Measurements from ENCODE around the gene UBA3.
A peak's percentile ranks its signal among the peaks of the same experiment; 100 is the strongest.

The UBA3 gene

GRCh38 chr3:69066121-69066520 lies 14.0 kb downstream of the UBA3 start:
- no peak for DNase-seq (ENCODE audit: low read depth in 2 of 2)

GRCh38 chr3:69065318-69065964 lies 14.7 kb downstream of the UBA3 start:
- no peak for DNase-seq (ENCODE audit: low read depth in 2 of 2)

GRCh38 chr3:69063636-69064035 lies 16.5 kb downstream of the UBA3 start:
- no peak for DNase-seq (ENCODE audit: low read depth in 2 of 2)

- no peak for DNase-seq (ENCODE audit: low read depth in 2 of 2)
Measured at GRCh38 chr3:69059688-69060087, 20.5 kb downstream of the UBA3 start.

GRCh38 chr3:69058947-69059224 lies 21.3 kb downstream of the UBA3 start:
- DNase-seq (ENCODE audit: low read depth in 2 of 2) = no peak

GRCh38 chr3:69058180-69058946 lies 21.8 kb downstream of the UBA3 start:
- DNase-seq (ENCODE audit: low read depth in 2 of 2) = no peak

- no peak for DNase-seq (ENCODE audit: low read depth in 2 of 2)
Measured at GRCh38 chr3:69052472-69052898, 27.7 kb downstream of the UBA3 start.

- DNase-seq (ENCODE audit: low read depth in 2 of 2) = peak; percentile 95 to 97
Measured at GRCh38 chr3:69051756-69052471, 28.3 kb downstream of the UBA3 start, which contains the start of gene TMF1. TSS of gene TMF1 (minus strand) at chr3:69052333. CDS start at chr3:69052086, 247 bp downstream.

GRCh38 chr3:69048990-69049389 lies 31.2 kb downstream of the UBA3 start:
- DNase-seq (ENCODE audit: low read depth in 2 of 2) = no peak

GRCh38 chr3:69044608-69045007 lies 35.6 kb downstream of the UBA3 start:
- no peak for DNase-seq (ENCODE audit: low read depth in 2 of 2)

- no peak for DNase-seq (ENCODE audit: low read depth in 2 of 2)
Measured at GRCh38 chr3:69033470-69033869, 46.7 kb downstream of the UBA3 start.

GRCh38 chr3:69032737-69033136 lies 47.4 kb downstream of the UBA3 start:
- DNase-seq (ENCODE audit: low read depth in 2 of 2) = no peak

GRCh38 chr3:69032142-69032541 lies 48.0 kb downstream of the UBA3 start:
- DNase-seq (ENCODE audit: low read depth in 2 of 2) = no peak

GRCh38 chr3:69031635-69032034 lies 48.5 kb downstream of the UBA3 start:
- DNase-seq (ENCODE audit: low read depth in 2 of 2) = no peak

- DNase-seq (ENCODE audit: low read depth in 2 of 2) = no peak
Measured at GRCh38 chr3:69020857-69021256, 59.3 kb downstream of the UBA3 start.

- no peak for DNase-seq (ENCODE audit: low read depth in 2 of 2)
Measured at GRCh38 chr3:69020424-69020823, 59.7 kb downstream of the UBA3 start.

GRCh38 chr3:69016901-69017300 lies 63.3 kb downstream of the UBA3 start:
- no peak for DNase-seq (ENCODE audit: low read depth in 2 of 2)

GRCh38 chr3:69016102-69016501 lies 64.1 kb downstream of the UBA3 start:
- DNase-seq (ENCODE audit: low read depth in 2 of 2) = no peak

- no peak for DNase-seq (ENCODE audit: low read depth in 2 of 2)
Measured at GRCh38 chr3:69014022-69014580, 66.1 kb downstream of the UBA3 start.

- peak; percentile 69 to 81 for DNase-seq (ENCODE audit: low read depth in 2 of 2)
Measured at GRCh38 chr3:69013253-69014021, 66.7 kb downstream of the UBA3 start, which contains the start of gene EOGT. TSS of gene EOGT (minus strand) at chr3:69013684. CDS start at chr3:69009846, 3,838 bp downstream.

GRCh38 chr3:69012800-69013252 lies 67.3 kb downstream of the UBA3 start:
- DNase-seq (ENCODE audit: low read depth in 2 of 2) = no peak
